Measurements from ENCODE around the gene DLGAP4. TPM values are rescaled to one million over a fixed set of nuclear protein-coding genes. Genes with fewer than 3 reads are reported as not detected.
A peak's percentile ranks its signal among the peaks of the same experiment; 100 is the strongest.

Gene DLGAP4
- total and polyA plus RNA-seq, 9 of the 15 experiments (the other 6 are each of a cell fraction or from before 2014, with no cell fraction given) = 0.31 to 34.1 (median 4.5) TPM

DNA sequence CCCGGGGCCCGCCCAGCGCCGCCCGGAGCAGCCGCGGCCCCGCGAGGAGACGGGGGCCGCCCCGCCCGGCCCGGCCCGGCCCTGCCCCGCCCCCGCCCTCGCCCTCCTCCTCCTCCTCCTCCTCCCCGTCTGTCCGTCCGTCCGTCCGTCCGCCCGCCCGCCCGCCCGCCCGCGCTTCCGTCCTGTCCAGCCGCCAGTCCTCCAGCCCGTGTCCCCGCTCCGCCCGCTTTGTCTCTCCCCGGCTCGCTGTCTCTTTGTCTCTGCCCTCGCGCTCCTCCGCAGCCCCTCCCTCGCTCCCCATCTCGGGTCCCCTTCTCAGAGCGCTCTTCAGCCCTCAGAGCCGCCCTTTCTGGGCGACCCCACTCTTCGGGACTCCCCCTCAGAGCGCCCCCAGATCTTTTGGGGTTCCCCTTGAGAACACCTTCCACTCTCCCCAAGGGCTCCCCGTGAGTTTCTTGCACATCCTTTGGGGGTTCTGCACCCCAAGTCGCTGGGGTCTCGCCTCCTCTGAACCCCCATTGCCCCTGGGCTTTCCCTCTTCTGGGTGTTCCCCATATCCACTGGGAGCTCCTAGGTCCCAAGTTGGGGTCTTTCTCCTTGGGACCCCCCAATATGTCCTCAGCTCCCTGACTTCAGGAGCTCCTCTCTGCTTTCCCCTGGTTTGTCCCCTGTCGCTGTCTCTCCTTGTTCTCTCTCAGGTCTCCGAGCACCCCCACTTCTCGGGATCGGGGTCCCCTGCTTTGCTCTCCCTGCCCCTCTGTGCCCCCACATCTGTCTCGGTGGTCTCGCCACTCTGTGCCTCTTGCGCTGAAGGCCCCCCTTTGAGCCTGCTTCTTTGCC is 155.7 kb downstream of the DLGAP4 start (continued):
- TF ChIP-seq E4F1 (CRISPR knock-in tag; IDR thresholded peaks at IDR 0.05; ENCODE audit: borderline replicate concordance) (no peak), KDM1A (IDR thresholded peaks at IDR 0.05) (no peak), TAF7 (tag; IDR thresholded peaks at IDR 0.05) (no peak), NCOR1 (IDR thresholded peaks at IDR 0.05) (no peak), KDM5B (IDR thresholded peaks at IDR 0.05; ENCODE audit: insufficient replicate concordance, low read depth, low read length) (peak; percentile 65), KLF1 (tag; IDR thresholded peaks at IDR 0.05) (no peak), MITF (IDR thresholded peaks at IDR 0.05) (no peak), NR3C1 (CRISPR knock-in tag; IDR thresholded peaks at IDR 0.05) (no peak), ZNF436 (CRISPR knock-in tag; IDR thresholded peaks at IDR 0.05) (no peak), NRF1 (conservative IDR thresholded peaks at IDR 0.05 in 1 of 2, IDR thresholded peaks at IDR 0.05 in 1 of 2) (no peak), ZNF644 (tag; IDR thresholded peaks at IDR 0.05; ENCODE audit: low read depth) (no peak), ELF1 (tag; IDR thresholded peaks at IDR 0.05) (peak; percentile 34; the same call in 1 of the 2 replicates), MLLT1 (IDR thresholded peaks at IDR 0.05) (no peak), HCFC1 (IDR thresholded peaks at IDR 0.05; ENCODE audit: low read depth, low read length) (no peak), PHTF2 (CRISPR knock-in tag; IDR thresholded peaks at IDR 0.05) (no peak), GABPA (tag; conservative IDR thresholded peaks at IDR 0.05; ENCODE audit: low read depth) (peak; percentile 93), ZNF561 (CRISPR knock-in tag; conservative IDR thresholded peaks at IDR 0.05) (no peak), CHD1 (IDR thresholded peaks at IDR 0.05; ENCODE audit: low read length) (no peak)
- TF ChIP-seq, protein P1, sequence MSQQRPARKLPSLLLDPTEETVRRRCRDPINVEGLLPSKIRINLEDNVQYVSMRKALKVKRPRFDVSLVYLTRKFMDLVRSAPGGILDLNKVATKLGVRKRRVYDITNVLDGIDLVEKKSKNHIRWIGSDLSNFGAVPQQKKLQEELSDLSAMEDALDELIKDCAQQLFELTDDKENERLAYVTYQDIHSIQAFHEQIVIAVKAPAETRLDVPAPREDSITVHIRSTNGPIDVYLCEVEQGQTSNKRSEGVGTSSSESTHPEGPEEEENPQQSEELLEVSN (IDR thresholded peaks at IDR 0.05; ENCODE audit: borderline replicate concordance in 1 of 2, extremely low read depth in 1 of 2, insufficient read depth in 1 of 2, insufficient read length in 1 of 2, low read depth in 1 of 2, low read length in 1 of 2, poor library complexity in 1 of 2, severe bottlenecking in 1 of 2) = no peak
- TF ChIP-seq, protein P2, sequence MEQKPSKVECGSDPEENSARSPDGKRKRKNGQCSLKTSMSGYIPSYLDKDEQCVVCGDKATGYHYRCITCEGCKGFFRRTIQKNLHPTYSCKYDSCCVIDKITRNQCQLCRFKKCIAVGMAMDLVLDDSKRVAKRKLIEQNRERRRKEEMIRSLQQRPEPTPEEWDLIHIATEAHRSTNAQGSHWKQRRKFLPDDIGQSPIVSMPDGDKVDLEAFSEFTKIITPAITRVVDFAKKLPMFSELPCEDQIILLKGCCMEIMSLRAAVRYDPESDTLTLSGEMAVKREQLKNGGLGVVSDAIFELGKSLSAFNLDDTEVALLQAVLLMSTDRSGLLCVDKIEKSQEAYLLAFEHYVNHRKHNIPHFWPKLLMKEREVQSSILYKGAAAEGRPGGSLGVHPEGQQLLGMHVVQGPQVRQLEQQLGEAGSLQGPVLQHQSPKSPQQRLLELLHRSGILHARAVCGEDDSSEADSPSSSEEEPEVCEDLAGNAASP (IDR thresholded peaks at IDR 0.05) = no peak

Measured in K562 (cell line).